ENCODE data around the gene C2orf92. TPM values are rescaled to one million over a fixed set of nuclear protein-coding genes. Genes with fewer than 3 reads are reported as not detected.
A peak's percentile ranks its signal among the peaks of the same experiment; 100 is the strongest.

Gene C2orf92
- total and polyA plus RNA-seq, 4 experiments from 2014 or later: 13.0 to 13.3 TPM; not detected in 2

- Mint-ChIP-seq H3K4me3 (peak overlapping the region; percentile 93 to 98 (median 96)), H3K36me3 (peaks cover 33 to 38% of the 10 kb centered on the region in 2 donors), H3K4me1 (peaks cover 50 to 80% (median 63%) of the 10 kb centered on the region in 4 donors), H3K27me3 (no peaks in the 10 kb centered on the region), H3K9me3 (no peaks in the 10 kb centered on the region), H3K27ac (peak overlapping the region; percentile 95 to 100 (median 99))
- Histone ChIP-seq H3K9me3 (ENCODE audit: control insufficient read depth in 1 of 2, low read length in 2 of 2) (no peaks in the 10 kb centered on the region), H3K27ac (ENCODE audit: low read depth, low read length) (peak overlapping the region; percentile 91), H3K27me3 (ENCODE audit: insufficient read depth, low read length) (no peaks in the 10 kb centered on the region), H3K4me1 (ENCODE audit: insufficient read depth, low read length) (peaks cover 77% of the 10 kb centered on the region), H3K4me3 (ENCODE audit: low read length in 2 of 2) (peak overlapping the region; percentile 90 to 94), H3K36me3 (ENCODE audit: insufficient read depth, low read length) (peaks cover 5% of the 10 kb centered on the region)
- intact Hi-C loops (cut with micrococcal nuclease): loop anchor here (5.0 to 10.0 kb wide), 2 partner anchors 50 to 282 kb away; partner anchors contain the start of genes ACTR1B and TMEM131
- DNase-seq: peak in 2 of 5 donors; percentile 28 to 84
- CTCF ChIA-PET (ENCODE audit: partially characterized antibody): interaction anchor here (1.2 to 11.3 kb wide), 12 partner anchors 10 to 122 kb away, joined by 4 to 198 read pairs (median 8); partner anchors contain the start of genes ACTR1B and COX5B
- POLR2A ChIA-PET (ENCODE audit: partially characterized antibody): interaction anchor here (0.6 to 12.8 kb wide), 13 partner anchors 8 to 951 kb away, joined by 3 to 284 read pairs (median 6); partner anchors contain the start of genes ACTR1B, ANKRD36B and COX5B
Measured at GRCh38 chr2:97712693-97713295, 43.3 kb downstream of the C2orf92 start.

- Histone ChIP-seq H3K27me3 (ENCODE audit: insufficient read depth, low read length) (no peaks in the 10 kb centered on the region), H3K9me3 (ENCODE audit: control insufficient read depth in 1 of 2, low read length in 2 of 2) (no peaks in the 10 kb centered on the region), H3K4me1 (ENCODE audit: insufficient read depth, low read length) (peaks cover 84% of the 10 kb centered on the region), H3K36me3 (ENCODE audit: insufficient read depth, low read length) (peaks cover 5% of the 10 kb centered on the region), H3K4me3 (ENCODE audit: low read length in 2 of 2) (peak within 1 kb of the TSS; percentile 90 to 94), H3K27ac (ENCODE audit: low read depth, low read length) (peak within 1 kb of the TSS; percentile 91)
- intact Hi-C loops (cut with micrococcal nuclease): loop anchor here (5.0 to 10.0 kb wide), 2 partner anchors 51 to 281 kb away; partner anchors contain the start of genes ACTR1B and TMEM131
- H3K9me3 Mint-ChIP-seq: no peaks in the 10 kb centered on the region
- DNase-seq: peak; percentile 71 to 83 (median 77)
- H3K4me3 Mint-ChIP-seq: peak within 1 kb of the TSS; percentile 93 to 98 (median 96)
- H3K4me1 Mint-ChIP-seq: peaks cover 54 to 87% (median 68%) of the 10 kb centered on the region in 4 donors
- H3K36me3 Mint-ChIP-seq: peaks cover 33 to 43% of the 10 kb centered on the region in 2 donors
- H3K27me3 Mint-ChIP-seq: no peaks in the 10 kb centered on the region
- ChIA-PET CTCF (ENCODE audit: partially characterized antibody) (interaction anchor here (0.9 to 11.3 kb wide), 12 partner anchors 10 to 123 kb away, joined by 3 to 198 read pairs (median 8); partner anchors contain the start of genes ACTR1B and COX5B), POLR2A (ENCODE audit: partially characterized antibody) (interaction anchor here (0.7 to 12.8 kb wide), 15 partner anchors 8 to 1058 kb away, joined by 3 to 284 read pairs (median 6); partner anchors contain the start of genes ACTR1B, ANKRD36B and COX5B)
- peak within 1 kb of the TSS; percentile 95 to 100 (median 99) for H3K27ac Mint-ChIP-seq
Measured at GRCh38 chr2:97713296-97714083, 44.0 kb downstream of the C2orf92 start, which contains the start of gene ZAP70. Gene ZAP70, plus strand, starts transcription at chr2:97713576. Its CDS starts 10,461 bp downstream, at chr2:97724037.

GRCh38 chr2:97714084-97714949 is 44.8 kb downstream of the C2orf92 start:
- Histone ChIP-seq H3K27ac (ENCODE audit: low read depth, low read length) (peak overlapping the region; percentile 91), H3K9me3 (ENCODE audit: control insufficient read depth in 1 of 2, low read length in 2 of 2) (no peaks in the 10 kb centered on the region), H3K4me3 (ENCODE audit: low read length in 2 of 2) (peak overlapping the region; percentile 90 to 94), H3K36me3 (ENCODE audit: insufficient read depth, low read length) (peaks cover 5% of the 10 kb centered on the region), H3K27me3 (ENCODE audit: insufficient read depth, low read length) (no peaks in the 10 kb centered on the region), H3K4me1 (ENCODE audit: insufficient read depth, low read length) (peaks cover 91% of the 10 kb centered on the region)
- no peaks in the 10 kb centered on the region for H3K27me3 Mint-ChIP-seq
- ChIA-PET POLR2A (ENCODE audit: partially characterized antibody) (interaction anchor here (0.7 to 12.8 kb wide), 15 partner anchors 8 to 1057 kb away, joined by 3 to 284 read pairs (median 6); partner anchors contain the start of genes ACTR1B, ANKRD36B and COX5B), CTCF (ENCODE audit: partially characterized antibody) (interaction anchor here (0.9 to 11.3 kb wide), 12 partner anchors 9 to 124 kb away, joined by 3 to 198 read pairs (median 8); partner anchors contain the start of genes ACTR1B and COX5B)
- H3K4me1 Mint-ChIP-seq: peaks cover 62 to 95% (median 76%) of the 10 kb centered on the region in 4 donors
- peaks cover 37 to 51% of the 10 kb centered on the region in 2 donors for H3K36me3 Mint-ChIP-seq
- intact Hi-C loops (cut with micrococcal nuclease): loop anchor here (5.0 to 10.0 kb wide), 2 partner anchors 52 to 280 kb away; partner anchors contain the start of genes ACTR1B and TMEM131
- DNase-seq: peak in 2 of 5 donors; percentile 15 to 24
- no peaks in the 10 kb centered on the region for H3K9me3 Mint-ChIP-seq
- peak overlapping the region; percentile 95 to 100 (median 99) for H3K27ac Mint-ChIP-seq
- H3K4me3 Mint-ChIP-seq: peak overlapping the region; percentile 93 to 98 (median 96)

- CTCF ChIA-PET (ENCODE audit: partially characterized antibody): interaction anchor here (2.0 to 11.3 kb wide), 6 partner anchors 11 to 70 kb away, joined by 5 to 198 read pairs (median 15); partner anchors contain the start of genes ACTR1B and COX5B
- Histone ChIP-seq H3K27me3 (ENCODE audit: insufficient read depth, low read length) (no peaks in the 10 kb centered on the region), H3K4me1 (ENCODE audit: insufficient read depth, low read length) (peaks cover 92% of the 10 kb centered on the region), H3K4me3 (ENCODE audit: low read length in 2 of 2) (peak overlapping the region; percentile 90 to 94), H3K27ac (ENCODE audit: low read depth, low read length) (peak overlapping the region; percentile 91), H3K36me3 (ENCODE audit: insufficient read depth, low read length) (peaks cover 5% of the 10 kb centered on the region), H3K9me3 (ENCODE audit: control insufficient read depth in 1 of 2, low read length in 2 of 2) (no peaks in the 10 kb centered on the region)
- DNase-seq: no peak
- Mint-ChIP-seq H3K27me3 (no peaks in the 10 kb centered on the region), H3K4me3 (peak overlapping the region; percentile 93 to 98 (median 96)), H3K9me3 (no peaks in the 10 kb centered on the region), H3K36me3 (peaks cover 40 to 59% of the 10 kb centered on the region in 2 donors), H3K27ac (peak overlapping the region; percentile 95 to 100 (median 99)), H3K4me1 (peaks cover 63 to 98% (median 78%) of the 10 kb centered on the region in 4 donors)
- intact Hi-C loops (cut with micrococcal nuclease): loop anchor here (5.0 to 10.0 kb wide), 2 partner anchors 53 to 280 kb away; partner anchors contain the start of genes ACTR1B and TMEM131
- POLR2A ChIA-PET (ENCODE audit: partially characterized antibody): interaction anchor here (0.9 to 12.8 kb wide), 10 partner anchors 10 to 125 kb away, joined by 3 to 284 read pairs (median 22); partner anchors contain the start of genes ACTR1B, ANKRD36B and COX5B
Measured at GRCh38 chr2:97714950-97715652, 45.6 kb downstream of the C2orf92 start.

- Mint-ChIP-seq H3K9me3 (no peaks in the 10 kb centered on the region), H3K36me3 (peaks cover 46 to 68% of the 10 kb centered on the region in 2 donors), H3K27ac (peak overlapping the region; percentile 91 to 100 (median 99)), H3K27me3 (no peaks in the 10 kb centered on the region), H3K4me3 (peak overlapping the region; percentile 93 to 98 (median 96)), H3K4me1 (peaks cover 65 to 98% (median 79%) of the 10 kb centered on the region in 4 donors)
- Histone ChIP-seq H3K27me3 (ENCODE audit: insufficient read depth, low read length) (no peaks in the 10 kb centered on the region), H3K4me1 (ENCODE audit: insufficient read depth, low read length) (peaks cover 92% of the 10 kb centered on the region), H3K27ac (ENCODE audit: low read depth, low read length) (peak overlapping the region; percentile 91), H3K4me3 (ENCODE audit: low read length in 2 of 2) (peak overlapping the region; percentile 90 to 94), H3K9me3 (ENCODE audit: control insufficient read depth in 1 of 2, low read length in 2 of 2) (no peaks in the 10 kb centered on the region), H3K36me3 (ENCODE audit: insufficient read depth, low read length) (peaks cover 12% of the 10 kb centered on the region)
- POLR2A ChIA-PET (ENCODE audit: partially characterized antibody): interaction anchor here (0.6 to 12.8 kb wide), 7 partner anchors 11 to 858 kb away, joined by 3 to 284 read pairs (median 27); partner anchors contain the start of genes ACTR1B and COX5B
- no peak for DNase-seq
- intact Hi-C loops (cut with micrococcal nuclease): loop anchor here (10.0 kb wide), 1 partner anchor 279 kb away; the partner anchor contains the start of gene TMEM131
- CTCF ChIA-PET (ENCODE audit: partially characterized antibody): interaction anchor here (1.2 to 10.5 kb wide), 4 partner anchors 10 to 32 kb away, joined by 3 to 119 read pairs (median 14); no protein-coding TSS in a partner anchor
Measured at GRCh38 chr2:97715951-97716694, 46.6 kb downstream of the C2orf92 start.
